Memory B cell (primary cell): ENCODE measurements around the gene APOBEC3F.

Experiments used
- ATAC-seq: fragments of 150-1000 bp; cut with Tn5 transposase; 2 replicates; pipeline ENCODE4 v1.10.0; 2021; ENCODE audit warnings: low read depth, mild to moderate bottlenecking, moderate library complexity
- DNase-seq, 2 donors: peaks; one replicate each; pipeline ENCODE4 v3.0.0; 2022; ENCODE audit warnings: low spot score in 2 of 2
- H3K27ac Mint-ChIP-seq: one replicate; pipeline ENCODE4 v1.8.0; 2022; ENCODE audit warnings: mild to moderate bottlenecking, moderate library complexity, mixed read lengths
- H3K27me3 Mint-ChIP-seq: one replicate; pipeline ENCODE4 v1.8.0; 2022; ENCODE audit warnings: mixed read lengths
- H3K36me3 Mint-ChIP-seq: one replicate; pipeline ENCODE4 v1.8.0; 2022; ENCODE audit warnings: mild to moderate bottlenecking, mixed read lengths
- H3K4me1 Mint-ChIP-seq: one replicate; pipeline ENCODE4 v1.8.0; 2022; ENCODE audit warnings: mixed read lengths
- H3K4me3 Mint-ChIP-seq: one replicate; pipeline ENCODE4 v1.8.0; 2022; ENCODE audit warnings: mild to moderate bottlenecking, moderate library complexity, mixed read lengths
- H3K9me3 Mint-ChIP-seq: one replicate; pipeline ENCODE4 v1.8.0; 2022; ENCODE audit warnings: mixed read lengths

The APOBEC3F gene

DNA sequence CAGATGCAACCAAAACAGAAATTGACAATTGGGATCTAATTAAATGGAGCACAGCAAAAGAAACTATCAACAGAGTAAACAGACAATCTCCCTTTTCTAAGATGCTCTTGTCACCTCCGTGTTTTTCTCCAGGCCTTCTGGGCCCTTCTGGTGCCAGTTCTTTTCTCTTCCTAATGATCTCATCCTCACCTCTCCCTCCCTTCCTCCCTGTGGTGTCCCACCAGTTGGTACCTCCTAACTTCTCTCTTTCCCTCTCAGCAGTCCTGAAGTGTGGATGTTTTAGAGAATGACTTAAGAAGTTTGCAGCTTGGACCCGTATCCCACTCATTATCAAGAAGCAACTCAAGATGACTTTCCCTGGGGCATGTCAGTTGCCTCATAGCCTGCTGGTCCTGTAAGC, 62.8 kb downstream of the APOBEC3F start:
- Mint-ChIP-seq H3K36me3 (no peaks in the 10 kb centered on the region), H3K4me3 (no peak overlapping the region), H3K27ac (peak overlapping the region; percentile 62), H3K9me3 (no peaks in the 10 kb centered on the region), H3K27me3 (no peaks in the 10 kb centered on the region), H3K4me1 (peaks cover 19% of the 10 kb centered on the region)
- DNase-seq (no peak), ATAC-seq (no peak)
